HG02623 (cell line): Measurements from ENCODE around the gene SLC7A14.

ENCODE experiments used
- ATAC-seq: cut with Tn5 transposase; IDR thresholded peaks from one replicate; pipeline ENCODE4 v1.9.1; 2021; ENCODE audit warnings: moderate library complexity; ENCODE audit not compliant: unreplicated experiment

SLC7A14 gene

GRCh38 chr3:170473358-170473757 lies 112.5 kb downstream of the SLC7A14 start:
- no peak for ATAC-seq

- ATAC-seq: no peak
These were observed 114.7 kb downstream of the SLC7A14 start for GRCh38 chr3:170471149-170471548.

GRCh38 chr3:170470063-170471016 lies 115.5 kb downstream of the SLC7A14 start:
- no peak for ATAC-seq

GRCh38 chr3:170469151-170470062 lies 116.5 kb downstream of the SLC7A14 start:
- no peak for ATAC-seq

GRCh38 chr3:170467571-170468147 lies 118.2 kb downstream of the SLC7A14 start:
- no peak for ATAC-seq

GRCh38 chr3:170467007-170467406 lies 118.9 kb downstream of the SLC7A14 start:
- ATAC-seq: no peak

- no peak for ATAC-seq
These were observed 119.9 kb downstream of the SLC7A14 start for GRCh38 chr3:170465955-170466354.

GRCh38 chr3:170463011-170463410 lies 122.9 kb downstream of the SLC7A14 start:
- no peak for ATAC-seq

GRCh38 chr3:170458285-170458684 lies 127.6 kb downstream of the SLC7A14 start:
- ATAC-seq: no peak

- no peak for ATAC-seq
These were observed 131.4 kb downstream of the SLC7A14 start for GRCh38 chr3:170454509-170454908.

GRCh38 chr3:170450039-170450438 lies 135.8 kb downstream of the SLC7A14 start:
- ATAC-seq: no peak

- ATAC-seq: no peak
These were observed 137.3 kb downstream of the SLC7A14 start for GRCh38 chr3:170448584-170448983.

GRCh38 chr3:170443457-170443856 lies 142.4 kb downstream of the SLC7A14 start:
- ATAC-seq: no peak

GRCh38 chr3:170442947-170443346 lies 142.9 kb downstream of the SLC7A14 start:
- ATAC-seq: no peak

GRCh38 chr3:170441412-170441811 lies 144.5 kb downstream of the SLC7A14 start:
- no peak for ATAC-seq

- ATAC-seq: no peak
These were observed 145.5 kb downstream of the SLC7A14 start for GRCh38 chr3:170440344-170440743.

GRCh38 chr3:170438836-170439235 lies 147.0 kb downstream of the SLC7A14 start:
- no peak for ATAC-seq

- no peak for ATAC-seq
These were observed 148.0 kb downstream of the SLC7A14 start for GRCh38 chr3:170437696-170438407.

- no peak for ATAC-seq
These were observed 148.7 kb downstream of the SLC7A14 start for GRCh38 chr3:170437176-170437575.

GRCh38 chr3:170436697-170437096 lies 149.2 kb downstream of the SLC7A14 start:
- no peak for ATAC-seq

GRCh38 chr3:170432416-170432815 lies 153.5 kb downstream of the SLC7A14 start:
- ATAC-seq: no peak
